T-helper 1 cell treated with Interleukin-12 subunit alpha and Interleukin-12 subunit beta and Interleukin-4 antibody, amounts not matched to agents 30 μg/mL and 1 μg/mL, for 36 hours (primary cell): Measurements from ENCODE around the gene CACNB3.
"Not testable (repeated sequence)": the region's sequence is repeated elsewhere in the genome, so short reads cannot be mapped to it uniquely, and the experiment has no call there.

Experiments used
- H3K27ac Mint-ChIP-seq: one replicate; pipeline ENCODE4 v1.8.0; 2021; ENCODE audit warnings: mild to moderate bottlenecking, mixed read lengths
- H3K27me3 Mint-ChIP-seq: one replicate; pipeline ENCODE4 v1.8.0; 2021; ENCODE audit warnings: low read depth, mixed read lengths
- H3K36me3 Mint-ChIP-seq: one replicate; pipeline ENCODE4 v1.8.0; 2021; ENCODE audit warnings: low read depth, mixed read lengths
- H3K4me1 Mint-ChIP-seq: one replicate; pipeline ENCODE4 v1.8.0; 2021; ENCODE audit warnings: low read depth, mixed read lengths
- H3K4me3 Mint-ChIP-seq: one replicate; pipeline ENCODE4 v1.8.0; 2021; ENCODE audit warnings: mild to moderate bottlenecking, moderate library complexity, mixed read lengths
- H3K9me3 Mint-ChIP-seq: one replicate; pipeline ENCODE4 v1.8.0; 2021; ENCODE audit warnings: mixed read lengths

The CACNB3 gene

GRCh38 chr12:48866052-48866711, 47.9 kb downstream of the CACNB3 start:
- Mint-ChIP-seq H3K4me1 (peaks cover 23% of the 10 kb centered on the region), H3K27me3 (peaks cover 10% of the 10 kb centered on the region), H3K36me3 (peaks cover 12% of the 10 kb centered on the region), H3K4me3 (peak overlapping the region; percentile 94), H3K9me3 (no peaks in the 10 kb centered on the region), H3K27ac (peak overlapping the region; percentile 85)

GRCh38 chr12:48868451-48868850, 50.2 kb downstream of the CACNB3 start:
- H3K36me3 Mint-ChIP-seq: peaks cover 5% of the 10 kb centered on the region
- H3K9me3 Mint-ChIP-seq: no peaks in the 10 kb centered on the region
- H3K27ac Mint-ChIP-seq: no peak overlapping the region
- H3K4me3 Mint-ChIP-seq: no peak overlapping the region
- H3K27me3 Mint-ChIP-seq: peaks cover 19% of the 10 kb centered on the region
- H3K4me1 Mint-ChIP-seq: peaks cover 23% of the 10 kb centered on the region

- H3K27ac Mint-ChIP-seq: no peak overlapping the region
- no peak overlapping the region for H3K4me3 Mint-ChIP-seq
- H3K4me1 Mint-ChIP-seq: peaks cover 17% of the 10 kb centered on the region
- no peaks in the 10 kb centered on the region for H3K9me3 Mint-ChIP-seq
- peaks cover 14% of the 10 kb centered on the region for H3K27me3 Mint-ChIP-seq
- H3K36me3 Mint-ChIP-seq: peaks cover under 1% of the 10 kb centered on the region
Measured at GRCh38 chr12:48869191-48869590, 50.9 kb downstream of the CACNB3 start.

GRCh38 chr12:48873096-48873495, 54.8 kb downstream of the CACNB3 start:
- H3K27me3 Mint-ChIP-seq: peaks cover 14% of the 10 kb centered on the region
- no peaks in the 10 kb centered on the region for H3K9me3 Mint-ChIP-seq
- no peaks in the 10 kb centered on the region for H3K4me1 Mint-ChIP-seq
- H3K36me3 Mint-ChIP-seq: no peaks in the 10 kb centered on the region
- no peak overlapping the region for H3K4me3 Mint-ChIP-seq
- no peak overlapping the region for H3K27ac Mint-ChIP-seq

- not testable (repeated sequence) for H3K9me3 Mint-ChIP-seq, H3K36me3 Mint-ChIP-seq, H3K27ac Mint-ChIP-seq, H3K4me3 Mint-ChIP-seq, H3K4me1 Mint-ChIP-seq
- H3K27me3 Mint-ChIP-seq: peaks cover 14% of the 10 kb centered on the region
Measured at GRCh38 chr12:48873534-48873933, 55.2 kb downstream of the CACNB3 start.

- Mint-ChIP-seq H3K27me3 (peaks cover 27% of the 10 kb centered on the region), H3K4me3 (no peak overlapping the region), H3K4me1 (no peaks in the 10 kb centered on the region), H3K36me3 (no peaks in the 10 kb centered on the region), H3K27ac (no peak overlapping the region), H3K9me3 (no peaks in the 10 kb centered on the region)
Measured at GRCh38 chr12:48875944-48876515, 57.7 kb downstream of the CACNB3 start.
